ENCODE results near the gene TXNRD2. TPM values are rescaled to one million over a fixed set of nuclear protein-coding genes. Genes with fewer than 3 reads are reported as not detected.

Gene TXNRD2
- total RNA-seq, 1 donor from 2014 or later = 6.4 TPM

DNA sequence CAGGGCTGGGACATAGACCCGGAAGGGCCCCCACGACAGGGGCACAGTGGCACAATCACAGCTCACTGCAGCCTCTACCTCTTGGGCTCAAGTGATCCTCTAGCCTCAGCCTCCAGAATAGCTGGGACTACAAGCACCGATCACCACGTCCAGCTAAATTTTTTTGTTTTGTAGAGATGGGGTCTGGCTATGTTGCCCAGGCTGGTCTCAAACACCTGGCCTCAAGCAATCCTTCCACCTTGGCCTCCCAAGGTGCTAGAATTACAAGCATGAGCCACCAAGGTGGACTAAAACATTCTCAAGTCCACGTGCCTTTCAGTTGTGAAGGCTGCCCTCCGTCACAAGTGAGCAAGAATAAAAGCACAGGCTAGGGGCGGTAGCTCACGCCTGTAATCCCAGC is 10.1 kb downstream of the TXNRD2 start:
- Mint-ChIP-seq H3K9me3 (ENCODE audit: unreplicated experiment) (peaks cover 10% of the 10 kb centered on the region), H3K27ac (ENCODE audit: unreplicated experiment) (no peak overlapping the region), H3K4me1 (ENCODE audit: low read depth, unreplicated experiment) (no peaks in the 10 kb centered on the region), H3K4me3 (ENCODE audit: unreplicated experiment) (no peak overlapping the region), H3K36me3 (ENCODE audit: unreplicated experiment) (peaks cover 6% of the 10 kb centered on the region), H3K27me3 (ENCODE audit: unreplicated experiment) (peaks cover 8% of the 10 kb centered on the region)
- TF ChIP-seq, protein P1, sequence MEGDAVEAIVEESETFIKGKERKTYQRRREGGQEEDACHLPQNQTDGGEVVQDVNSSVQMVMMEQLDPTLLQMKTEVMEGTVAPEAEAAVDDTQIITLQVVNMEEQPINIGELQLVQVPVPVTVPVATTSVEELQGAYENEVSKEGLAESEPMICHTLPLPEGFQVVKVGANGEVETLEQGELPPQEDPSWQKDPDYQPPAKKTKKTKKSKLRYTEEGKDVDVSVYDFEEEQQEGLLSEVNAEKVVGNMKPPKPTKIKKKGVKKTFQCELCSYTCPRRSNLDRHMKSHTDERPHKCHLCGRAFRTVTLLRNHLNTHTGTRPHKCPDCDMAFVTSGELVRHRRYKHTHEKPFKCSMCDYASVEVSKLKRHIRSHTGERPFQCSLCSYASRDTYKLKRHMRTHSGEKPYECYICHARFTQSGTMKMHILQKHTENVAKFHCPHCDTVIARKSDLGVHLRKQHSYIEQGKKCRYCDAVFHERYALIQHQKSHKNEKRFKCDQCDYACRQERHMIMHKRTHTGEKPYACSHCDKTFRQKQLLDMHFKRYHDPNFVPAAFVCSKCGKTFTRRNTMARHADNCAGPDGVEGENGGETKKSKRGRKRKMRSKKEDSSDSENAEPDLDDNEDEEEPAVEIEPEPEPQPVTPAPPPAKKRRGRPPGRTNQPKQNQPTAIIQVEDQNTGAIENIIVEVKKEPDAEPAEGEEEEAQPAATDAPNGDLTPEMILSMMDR (IDR thresholded peaks at IDR 0.05; ENCODE audit: partially characterized antibody, unreplicated experiment) = no peak
- no peak for DNase-seq

DNA sequence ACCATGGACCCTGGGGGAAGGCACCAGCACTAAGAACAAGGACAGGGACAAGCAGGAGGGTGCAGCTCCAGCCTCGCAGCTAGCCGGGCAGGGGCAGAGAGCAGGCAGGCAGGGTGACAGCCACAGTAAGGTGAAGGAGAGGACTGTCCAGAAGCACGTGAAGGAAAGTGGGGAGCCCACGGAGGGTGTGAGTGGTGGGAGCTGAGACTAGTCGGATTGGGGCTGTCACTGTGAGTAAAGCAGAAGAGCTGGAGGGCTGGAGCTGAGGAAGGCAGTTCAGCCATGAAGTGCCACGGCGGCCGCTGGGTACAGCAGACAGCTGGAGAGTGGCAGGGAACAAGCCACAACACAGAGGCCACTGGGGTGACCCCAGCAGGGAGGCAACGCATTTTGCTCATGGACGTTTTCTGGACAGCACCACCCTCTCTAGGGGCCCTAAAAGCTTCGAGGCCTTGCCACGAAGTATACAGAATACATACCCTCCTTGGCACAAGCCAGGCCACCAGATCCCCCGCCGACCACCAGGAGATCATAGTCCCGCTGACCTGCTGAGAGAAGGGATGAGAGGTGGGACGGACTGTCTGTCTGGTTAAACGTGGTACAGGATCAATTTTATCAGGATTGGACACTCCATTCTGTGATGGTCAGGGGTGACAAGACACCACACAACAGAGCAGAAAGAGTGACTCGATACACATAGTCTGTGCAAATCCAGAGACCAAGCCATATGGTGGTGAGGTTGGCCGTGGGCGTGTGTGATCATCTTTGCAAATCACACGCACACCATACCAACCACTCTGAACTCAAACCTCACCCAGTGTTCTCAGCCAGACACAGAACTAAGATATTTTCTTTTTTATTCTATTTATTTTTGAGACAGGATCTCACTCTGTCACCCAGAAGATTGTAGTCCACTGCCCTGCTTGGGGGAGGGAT is 10.8 kb downstream of the TXNRD2 start:
- no peak overlapping the region for H3K27ac Mint-ChIP-seq (ENCODE audit: unreplicated experiment)
- no peaks in the 10 kb centered on the region for H3K4me1 Mint-ChIP-seq (ENCODE audit: low read depth, unreplicated experiment)
- H3K4me3 Mint-ChIP-seq (ENCODE audit: unreplicated experiment) = no peak overlapping the region
- DNase-seq = no peak
- no peaks in the 10 kb centered on the region for H3K36me3 Mint-ChIP-seq (ENCODE audit: unreplicated experiment)
- peaks cover 7% of the 10 kb centered on the region for H3K9me3 Mint-ChIP-seq (ENCODE audit: unreplicated experiment)
- TF ChIP-seq, protein P1 (IDR thresholded peaks at IDR 0.05; ENCODE audit: partially characterized antibody, unreplicated experiment) = no peak
- peaks cover 8% of the 10 kb centered on the region for H3K27me3 Mint-ChIP-seq (ENCODE audit: unreplicated experiment)

DNA sequence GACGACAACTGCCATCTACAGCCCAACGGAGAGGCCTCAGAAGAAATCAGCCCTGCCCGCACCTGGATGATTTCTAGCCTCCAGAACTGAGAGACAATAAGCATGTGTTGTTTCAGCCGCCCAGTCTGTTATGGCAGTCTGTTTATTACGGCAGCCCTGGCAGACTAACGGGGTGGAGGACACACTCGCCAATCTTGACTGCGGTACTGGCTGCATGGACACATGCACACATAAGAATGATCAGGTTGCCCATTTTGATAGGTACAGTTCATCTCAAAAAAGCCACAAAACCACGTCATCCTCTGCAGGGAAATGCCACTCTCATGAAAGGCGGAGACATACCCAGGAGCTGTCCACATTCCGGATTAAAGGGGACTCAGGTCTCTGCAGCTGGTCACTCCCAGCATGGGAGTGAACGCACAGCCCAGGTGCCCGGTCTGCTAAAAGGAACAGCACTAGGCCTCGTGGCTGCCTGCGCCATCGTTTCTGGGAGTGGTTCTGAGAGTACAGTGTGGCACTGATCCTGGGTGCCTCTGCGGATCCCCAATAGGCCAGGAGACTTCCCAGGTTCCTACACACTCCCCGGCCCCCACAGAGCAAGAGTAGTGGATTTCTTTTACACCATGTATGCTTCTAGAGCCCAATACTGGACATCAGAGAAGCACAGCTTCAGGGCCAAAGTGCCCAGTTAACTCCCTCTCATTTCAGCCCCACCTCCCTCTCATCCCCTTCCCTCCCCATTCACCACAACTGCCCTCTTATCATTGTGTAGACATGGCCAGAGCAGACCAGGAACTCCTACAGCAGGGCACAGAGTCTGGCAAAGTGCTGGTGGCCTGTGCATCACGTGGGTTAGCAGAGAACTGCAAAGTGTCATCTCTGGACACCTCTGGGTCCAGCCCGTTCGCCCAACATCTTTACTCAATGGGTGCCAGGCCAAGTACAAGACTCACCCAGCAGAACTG is 11.8 kb downstream of the TXNRD2 start:
- Mint-ChIP-seq H3K4me3 (ENCODE audit: unreplicated experiment) (no peak overlapping the region), H3K4me1 (ENCODE audit: low read depth, unreplicated experiment) (no peaks in the 10 kb centered on the region), H3K27ac (ENCODE audit: unreplicated experiment) (no peak overlapping the region), H3K9me3 (ENCODE audit: unreplicated experiment) (no peaks in the 10 kb centered on the region), H3K27me3 (ENCODE audit: unreplicated experiment) (peaks cover 8% of the 10 kb centered on the region), H3K36me3 (ENCODE audit: unreplicated experiment) (no peaks in the 10 kb centered on the region)
- no peak for DNase-seq
- TF ChIP-seq, protein P1 (IDR thresholded peaks at IDR 0.05; ENCODE audit: partially characterized antibody, unreplicated experiment) = no peak

DNA sequence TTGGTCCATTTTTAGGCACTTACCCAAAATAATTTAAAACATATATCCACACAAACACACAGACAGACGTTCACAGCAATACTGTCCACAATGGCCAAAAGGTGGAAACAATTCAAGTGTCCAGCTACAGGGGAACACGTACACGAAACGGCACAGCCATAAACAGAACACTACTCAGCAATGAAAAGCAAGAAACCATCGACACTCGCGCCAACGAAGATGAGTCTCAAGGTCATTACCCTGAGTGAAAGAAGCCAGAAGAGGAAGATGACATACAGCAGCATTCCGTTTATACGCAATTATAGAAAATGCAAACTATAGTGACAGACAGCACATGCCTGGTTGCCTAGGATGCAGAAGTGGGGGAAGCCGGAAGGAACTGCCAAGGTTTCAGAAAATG is 13.4 kb downstream of the TXNRD2 start:
- peaks cover 13% of the 10 kb centered on the region for H3K27me3 Mint-ChIP-seq (ENCODE audit: unreplicated experiment)
- DNase-seq = no peak
- no peaks in the 10 kb centered on the region for H3K4me1 Mint-ChIP-seq (ENCODE audit: low read depth, unreplicated experiment)
- no peak overlapping the region for H3K27ac Mint-ChIP-seq (ENCODE audit: unreplicated experiment)
- no peak overlapping the region for H3K4me3 Mint-ChIP-seq (ENCODE audit: unreplicated experiment)
- no peaks in the 10 kb centered on the region for H3K9me3 Mint-ChIP-seq (ENCODE audit: unreplicated experiment)
- TF ChIP-seq, protein P1 (IDR thresholded peaks at IDR 0.05; ENCODE audit: partially characterized antibody, unreplicated experiment) = no peak
- H3K36me3 Mint-ChIP-seq (ENCODE audit: unreplicated experiment) = no peaks in the 10 kb centered on the region

Data from glutamatergic neuron (in vitro differentiated cells).